ENCODE measurements around the gene GNA12. TPM values are rescaled to one million over a fixed set of nuclear protein-coding genes. Genes with fewer than 3 reads are reported as not detected.

GNA12 gene
- total and polyA plus RNA-seq, 10 of the 15 experiments (the other 5 are each of a cell fraction or from before 2014, with no cell fraction given), result 1.9 to 51.8 (median 12.6) TPM

DNA sequence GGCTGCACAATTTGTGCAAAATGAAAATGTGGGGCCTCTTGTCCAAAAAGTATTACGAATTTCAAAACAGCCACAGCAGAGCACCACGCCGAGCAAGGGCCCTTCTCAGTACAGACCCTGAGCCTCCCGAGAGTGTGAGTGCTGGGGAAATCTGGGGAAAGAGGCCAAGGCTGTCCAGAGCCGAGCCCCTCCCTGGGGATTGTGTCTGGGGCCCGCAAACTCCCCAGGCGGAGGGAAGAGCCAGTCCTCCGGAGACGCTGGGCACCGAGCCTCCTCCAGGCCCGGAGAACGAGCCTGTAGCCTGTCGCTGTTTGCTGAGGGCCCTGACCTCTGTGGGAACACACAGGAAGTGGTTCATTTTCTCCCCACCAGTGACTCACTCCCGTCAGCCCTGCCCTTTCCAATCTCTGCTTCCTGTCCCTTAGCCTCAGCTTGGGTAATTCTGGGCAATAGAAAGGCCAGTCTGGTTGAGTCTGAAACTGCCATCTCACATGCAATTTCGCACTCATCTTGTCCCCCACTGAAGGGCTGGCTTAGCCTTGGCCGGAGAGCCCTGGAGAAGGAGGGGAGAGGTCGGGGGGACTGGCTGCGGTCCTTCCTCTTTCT is 19.5 kb upstream of the GNA12 start (continued):
- TF ChIP-seq PAX5 (IDR thresholded peaks at IDR 0.05; ENCODE audit: borderline replicate concordance, low read depth, low read length), result peak; percentile 84
- no peak for TF ChIP-seq ASH2L (IDR thresholded peaks at IDR 0.05; ENCODE audit: borderline replicate concordance, low read depth)
- TF ChIP-seq SIX5 (IDR thresholded peaks at IDR 0.05; ENCODE audit: low read depth, low read length, severe bottlenecking), result no peak
- no peak for TF ChIP-seq ZNF207 (IDR thresholded peaks at IDR 0.05; ENCODE audit: borderline replicate concordance)
- TF ChIP-seq ZNF592 (IDR thresholded peaks at IDR 0.05), result peak; percentile 55; the same call in 1 of the 2 replicates
- peak; percentile 57 for TF ChIP-seq HCFC1 (IDR thresholded peaks at IDR 0.05; ENCODE audit: low read length)
- no peak; the same call in 1 of the 2 replicates for TF ChIP-seq ZNF24 (IDR thresholded peaks at IDR 0.05)
- peak; percentile 74; the same call in 1 of the 2 replicates for TF ChIP-seq CHD2 (IDR thresholded peaks at IDR 0.05; ENCODE audit: borderline replicate concordance, low read depth, low read length)
- 0 out of 2 replicates have a peak, but pooled peaks have one; percentile 29 for TF ChIP-seq NFYB (IDR thresholded peaks at IDR 0.05; ENCODE audit: insufficient read depth, low read depth, low read length)
- no peak for TF ChIP-seq ZNF622 (IDR thresholded peaks at IDR 0.05)
- no peak for TF ChIP-seq ZNF274 (IDR thresholded peaks at IDR 0.05; ENCODE audit: insufficient read depth, insufficient read length)
- TF ChIP-seq EZH2 (IDR thresholded peaks at IDR 0.05; ENCODE audit: borderline replicate concordance, control insufficient read depth, low read depth, low read length), result no peak
- no peak for TF ChIP-seq PRDM15 (CRISPR knock-in tag; IDR thresholded peaks at IDR 0.05)
- TF ChIP-seq MTA2 (IDR thresholded peaks at IDR 0.05; ENCODE audit: low read depth), result peak; percentile 67
- TF ChIP-seq RUNX3 (IDR thresholded peaks at IDR 0.05; ENCODE audit: low read length), result peak; percentile 92
- no peak for TF ChIP-seq SUZ12 (IDR thresholded peaks at IDR 0.05; ENCODE audit: unreplicated experiment)
- TF ChIP-seq HDAC2 (IDR thresholded peaks at IDR 0.05), result no peak
- TF ChIP-seq YBX1 (IDR thresholded peaks at IDR 0.05), result no peak
- no peak for TF ChIP-seq SKIL (IDR thresholded peaks at IDR 0.05; ENCODE audit: low read depth, poor library complexity, severe bottlenecking)
